ENCODE data around the gene MOB4.

- TF ChIP-seq ZNF592 (IDR thresholded peaks at IDR 0.05), result no peak
- no peak for TF ChIP-seq CTCF (IDR thresholded peaks at IDR 0.05 in 2 of 3, conservative IDR thresholded peaks at IDR 0.05 in 1 of 3; ENCODE audit: control insufficient read depth in 2 of 3, extremely low read depth in 1 of 3, insufficient read depth in 1 of 3, low read depth in 3 of 3, low read length in 3 of 3)
Observed at GRCh38 chr2:197556456-197556855, 40.6 kb downstream of the MOB4 start.
